GM18870 (cell line): ENCODE measurements around the gene PPP2R1B.

Experiments
- ATAC-seq: cut with Tn5 transposase; IDR thresholded peaks from one replicate; pipeline ENCODE4 v1.9.1; 2021; ENCODE audit warnings: moderate library complexity; ENCODE audit not compliant: unreplicated experiment

PPP2R1B gene

DNA sequence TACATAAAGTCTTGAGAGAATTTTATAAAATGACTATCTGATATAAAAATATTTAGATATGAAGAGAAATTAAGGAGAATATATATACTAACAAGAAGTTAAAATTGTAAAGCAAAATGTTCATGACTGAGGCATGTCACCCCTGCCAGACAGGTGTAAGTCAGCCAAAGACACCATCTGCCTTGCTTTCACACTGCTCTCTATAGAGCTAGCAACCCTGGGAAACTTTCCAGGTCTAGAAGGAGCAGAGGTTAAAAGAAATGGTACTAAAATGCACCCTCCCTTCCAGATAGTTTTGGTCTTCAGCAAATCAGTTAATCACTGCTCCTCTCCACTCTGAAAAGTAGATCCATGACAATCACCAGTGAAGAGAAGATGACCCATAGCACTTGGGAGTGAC lies 16.5 kb downstream of the PPP2R1B start:
- ATAC-seq, result no peak

GRCh38 chr11:111748035-111748804 lies 18.0 kb downstream of the PPP2R1B start:
- ATAC-seq, result no peak

DNA sequence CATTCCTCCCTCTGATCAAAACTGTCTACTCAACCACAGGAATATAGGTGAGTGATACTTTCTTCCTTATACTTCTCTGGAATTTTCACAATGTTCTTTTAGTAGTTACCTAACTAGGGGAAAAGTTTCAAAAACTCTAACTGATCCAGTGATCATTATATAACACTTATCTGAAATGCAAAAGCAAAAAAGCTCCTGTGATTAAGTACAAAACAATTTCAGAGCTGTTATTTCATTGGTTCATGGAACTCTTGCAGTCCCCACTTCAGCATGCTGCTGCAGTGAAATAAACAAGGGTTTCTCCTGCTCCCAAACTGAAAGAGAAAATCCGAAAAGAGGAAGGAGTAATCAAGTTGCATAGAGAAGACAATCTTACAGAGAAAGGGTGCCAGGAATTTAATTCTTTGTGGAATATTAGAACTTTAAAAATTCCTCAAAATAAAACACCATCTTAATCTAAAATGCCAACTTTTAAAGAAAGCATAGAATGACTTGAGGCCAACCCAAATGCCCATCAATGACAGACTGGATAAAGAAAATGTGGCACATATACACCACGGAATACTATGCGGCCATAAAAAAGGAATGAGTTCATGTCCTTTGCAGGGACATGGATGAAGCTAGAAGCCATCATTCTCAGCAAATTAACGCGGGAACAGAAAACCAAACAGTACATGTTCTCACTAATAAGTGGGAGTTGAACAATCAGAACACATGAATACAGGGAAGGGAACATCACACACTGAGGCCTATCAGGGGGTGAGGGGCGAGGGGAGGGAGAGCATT lies 20.3 kb downstream of the PPP2R1B start:
- no peak for ATAC-seq

GRCh38 chr11:111743700-111744099 lies 22.5 kb downstream of the PPP2R1B start:
- ATAC-seq, result no peak

DNA sequence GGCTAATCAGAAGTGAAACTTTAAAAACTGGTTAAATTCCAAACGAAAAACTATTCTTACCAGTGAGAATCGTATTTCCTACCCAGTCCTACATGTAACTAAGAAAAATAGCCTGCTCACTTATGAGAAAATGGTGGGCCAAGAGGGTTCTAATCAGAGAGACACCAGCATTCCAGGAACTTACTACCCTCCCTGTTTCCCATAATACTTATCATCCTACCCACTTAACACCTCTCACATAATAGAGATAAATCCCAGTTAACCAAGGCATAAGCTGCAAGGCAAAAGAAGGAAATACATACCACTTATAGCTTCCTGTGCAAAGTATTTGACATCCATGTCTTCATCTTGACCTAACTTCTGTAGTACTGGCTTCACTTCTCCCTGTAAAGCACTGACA lies 24.4 kb downstream of the PPP2R1B start:
- no peak for ATAC-seq

GRCh38 chr11:111739299-111739698 lies 26.9 kb downstream of the PPP2R1B start:
- ATAC-seq, result no peak

DNA sequence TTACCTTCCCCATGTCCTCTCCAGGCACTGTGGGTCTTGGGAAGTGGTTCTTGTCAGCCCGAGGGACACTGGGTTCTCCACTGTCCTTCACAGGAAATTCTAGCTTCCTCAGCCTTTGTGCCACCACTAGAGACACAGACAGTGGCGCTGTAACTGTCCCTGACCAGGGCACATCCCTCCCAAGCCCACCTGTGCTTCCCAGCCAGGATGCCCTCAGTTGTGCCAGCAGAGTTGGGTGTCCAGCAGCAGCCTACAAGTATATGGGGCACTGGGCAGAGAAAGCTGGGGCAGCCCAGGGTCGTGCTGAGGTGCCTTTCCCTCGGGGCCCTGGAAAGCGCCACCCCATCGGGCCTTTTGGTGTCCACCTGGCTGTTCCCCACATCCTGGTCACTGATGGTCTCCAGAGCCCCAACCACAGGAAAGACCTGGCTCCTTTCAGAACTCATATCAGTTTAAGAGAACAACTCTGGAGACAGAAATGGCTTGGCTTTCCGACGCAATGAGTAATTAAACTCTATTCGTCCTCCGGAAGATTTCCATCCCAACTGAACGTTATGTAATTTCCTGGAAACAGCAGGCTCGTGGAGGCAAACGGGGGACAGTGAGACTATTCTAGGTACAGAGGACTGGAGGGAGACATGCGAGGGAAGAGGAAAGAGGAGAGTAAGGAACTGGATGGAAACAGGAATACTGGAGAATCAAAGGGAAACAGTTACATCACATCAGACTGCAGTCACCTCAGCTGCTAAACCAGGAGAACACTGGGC lies 28.6 kb downstream of the PPP2R1B start:
- ATAC-seq, result no peak

DNA sequence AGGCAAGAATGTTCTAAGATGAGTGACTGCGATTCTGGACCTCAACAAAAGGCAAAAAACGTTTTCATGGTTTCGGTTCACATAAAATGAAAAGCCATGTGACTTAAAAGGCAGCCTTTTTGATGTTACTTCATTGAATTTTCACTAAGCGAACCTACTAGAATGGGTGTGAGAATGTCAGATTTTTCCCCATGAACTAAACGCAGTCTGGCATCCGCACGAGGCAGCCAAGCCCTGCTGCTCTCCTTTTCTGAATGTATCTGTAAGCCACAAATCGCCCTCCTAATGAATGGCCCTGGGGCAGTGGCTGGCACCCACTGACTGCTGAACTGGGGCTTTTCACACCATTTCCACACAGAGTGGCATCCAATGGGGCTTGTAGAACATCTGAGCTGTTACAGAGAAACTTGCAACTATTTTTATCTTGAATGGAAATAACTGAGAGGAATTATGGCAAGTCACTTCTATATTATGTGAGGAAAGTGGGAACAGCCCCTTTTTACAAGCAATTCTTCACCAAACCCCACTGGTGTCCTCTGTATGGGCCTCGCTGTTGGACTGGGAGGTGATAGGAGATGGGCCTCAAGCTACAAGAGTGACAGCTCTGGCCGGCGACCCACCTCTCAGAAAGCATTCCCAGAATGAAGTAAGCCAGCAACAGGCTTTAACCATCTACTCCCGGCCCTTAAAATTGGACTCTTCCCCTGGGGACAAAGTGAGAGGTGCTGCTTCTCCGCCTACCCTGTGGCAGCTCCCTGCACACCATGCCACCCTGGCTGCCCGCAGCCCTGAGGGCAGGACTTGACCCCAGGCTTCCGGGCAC lies 29.4 kb downstream of the PPP2R1B start:
- ATAC-seq, result no peak

GRCh38 chr11:111736181-111736590 lies 30.0 kb downstream of the PPP2R1B start:
- ATAC-seq, result no peak

DNA sequence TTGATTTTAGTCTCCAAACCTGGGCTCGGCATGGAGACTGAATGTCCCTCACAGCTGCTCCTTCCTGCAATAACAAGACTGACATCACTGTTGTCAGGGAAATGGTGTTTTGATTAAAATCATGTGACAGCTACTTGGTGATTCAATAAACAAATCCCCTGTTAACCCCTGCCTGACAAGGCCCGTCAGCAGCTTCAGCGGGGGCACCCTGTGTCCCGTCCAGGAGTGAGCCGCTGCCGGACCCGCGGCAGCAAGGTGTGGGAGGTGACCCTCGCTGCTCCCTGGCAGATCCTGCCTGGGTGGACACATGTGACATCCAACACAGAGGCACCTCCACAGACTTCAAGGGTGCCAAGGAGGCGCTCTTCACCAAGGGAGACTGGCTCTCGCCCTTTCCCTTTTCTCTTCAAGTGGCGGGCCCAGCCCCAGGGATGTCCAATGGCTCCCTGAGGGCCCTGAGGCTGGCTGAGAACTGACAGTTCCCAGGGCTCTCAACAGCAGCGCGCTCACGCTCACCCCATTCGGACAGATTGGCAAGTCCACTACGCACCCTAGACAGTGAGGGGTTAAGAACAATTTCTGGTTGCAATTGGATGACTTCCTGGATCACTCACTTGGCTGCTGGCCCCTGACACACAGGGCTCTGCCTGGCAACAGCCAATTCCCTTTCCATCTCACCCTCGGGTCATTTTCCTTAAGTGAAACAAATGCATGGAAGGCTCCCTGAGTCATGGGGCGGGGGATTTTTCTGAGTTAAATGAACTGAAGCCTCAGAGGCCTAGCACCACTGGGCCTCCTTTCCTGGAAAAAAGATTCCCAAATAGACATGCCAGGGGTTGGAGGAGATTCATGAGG lies 30.7 kb downstream of the PPP2R1B start:
- no peak for ATAC-seq

GRCh38 chr11:111734954-111735261 lies 31.3 kb downstream of the PPP2R1B start:
- ATAC-seq, result no peak

DNA sequence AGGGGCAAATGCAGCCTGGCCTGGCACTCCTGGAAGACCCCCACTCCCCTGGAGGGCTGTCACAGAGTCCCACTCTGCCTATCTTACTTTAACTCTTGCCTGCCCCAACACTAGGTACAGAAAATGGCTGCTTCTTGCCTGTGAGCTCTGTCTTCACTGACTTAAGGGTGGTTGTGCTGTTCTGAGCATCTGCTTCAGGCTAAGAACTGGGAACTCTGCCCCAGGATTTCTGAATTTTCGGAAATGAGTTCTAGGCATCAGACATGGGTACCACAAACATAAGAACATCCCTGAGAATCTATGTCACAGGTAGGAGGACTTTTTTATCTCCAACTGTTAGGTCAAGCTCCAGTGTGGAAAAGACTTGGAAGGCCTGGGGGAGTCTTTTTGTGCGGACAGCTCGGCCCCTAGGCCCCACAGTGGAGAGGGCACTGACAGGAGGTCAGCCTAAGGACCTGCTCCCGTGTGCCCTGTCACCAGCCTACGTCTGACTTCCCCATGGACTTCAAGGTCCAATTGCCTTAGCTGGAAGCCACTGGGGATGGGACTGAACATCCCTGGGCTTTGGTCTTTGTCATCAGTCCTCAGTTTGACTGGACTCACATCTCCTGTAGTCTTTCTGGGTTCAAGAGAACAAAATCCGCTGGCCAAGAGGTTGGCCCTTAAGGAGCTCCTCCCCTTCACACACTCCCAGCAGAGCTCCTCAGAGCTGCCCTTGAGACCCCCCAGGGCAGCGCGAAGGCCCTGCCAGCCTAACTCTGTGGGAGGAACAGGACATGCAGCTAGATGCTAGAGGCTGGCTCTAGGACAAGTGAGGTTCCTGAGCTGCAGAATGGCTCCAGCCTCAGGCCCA lies 31.9 kb downstream of the PPP2R1B start:
- ATAC-seq, result no peak

GRCh38 chr11:111733611-111734088 lies 32.5 kb downstream of the PPP2R1B start:
- no peak for ATAC-seq

GRCh38 chr11:111733016-111733415 lies 33.2 kb downstream of the PPP2R1B start:
- no peak for ATAC-seq

GRCh38 chr11:111731821-111732220 lies 34.4 kb downstream of the PPP2R1B start:
- ATAC-seq, result no peak

DNA sequence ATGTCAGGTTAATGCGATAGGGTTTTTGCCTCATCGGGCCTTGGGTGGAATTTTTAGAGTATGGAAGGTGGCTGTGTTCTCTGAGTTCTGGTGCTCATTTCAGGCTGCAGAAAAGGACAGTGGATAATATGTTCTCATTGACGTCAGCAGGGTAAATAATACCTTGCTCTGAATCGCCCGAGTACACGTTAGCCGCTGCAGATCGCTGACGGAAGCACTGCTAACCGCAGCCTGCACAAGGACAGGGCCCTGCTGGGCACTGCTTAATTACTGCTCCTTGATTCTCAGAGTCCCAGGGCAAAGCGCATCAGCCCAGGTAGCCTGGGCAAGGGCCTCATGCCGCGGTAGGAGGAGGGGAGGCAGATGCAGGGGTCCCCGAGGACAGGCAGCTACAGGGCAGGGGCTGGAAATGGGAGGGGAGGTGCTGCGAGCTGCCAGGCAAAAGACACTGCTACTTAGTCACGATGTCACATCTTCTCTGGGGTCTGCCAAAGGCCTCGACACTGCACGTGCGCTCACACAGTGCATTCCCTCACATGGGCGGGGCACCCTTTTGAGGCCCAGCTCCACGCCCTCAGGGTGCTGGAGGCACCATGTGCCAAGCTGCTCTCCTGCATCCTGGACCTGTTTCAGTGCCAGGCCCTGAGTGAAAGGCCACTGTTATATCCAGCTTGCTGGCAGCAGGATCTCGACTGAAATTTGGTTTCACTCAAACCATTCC lies 35.2 kb downstream of the PPP2R1B start:
- ATAC-seq, result no peak

DNA sequence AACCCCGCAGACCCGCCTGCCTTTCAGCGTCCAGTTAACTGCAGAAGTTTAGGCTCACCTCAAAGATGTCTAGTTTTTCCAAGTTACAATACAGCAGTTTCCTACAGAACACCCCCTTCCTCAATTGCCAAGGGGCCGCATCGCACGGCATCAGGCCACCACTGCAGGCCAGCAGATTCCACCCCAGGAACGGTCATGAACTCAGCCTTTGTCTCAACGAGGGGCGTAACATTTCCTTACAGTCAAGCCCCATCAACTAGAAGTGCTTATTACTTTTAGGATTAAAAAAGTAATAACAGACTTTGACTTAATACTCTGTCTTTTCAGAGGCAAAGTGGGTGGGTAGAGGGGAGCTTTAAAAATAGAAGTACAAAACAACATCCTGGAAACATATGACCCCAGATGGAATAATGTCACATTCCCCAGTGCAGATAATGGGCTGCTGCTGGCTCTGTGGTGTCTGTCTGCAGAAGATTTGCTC lies 36.3 kb downstream of the PPP2R1B start:
- ATAC-seq, result no peak
